HEK293 (cell line): Measurements from ENCODE around the gene SLC41A1.
A peak's percentile ranks its signal among the peaks of the same experiment; 100 is the strongest.

Source experiments
- CTCF ChIA-PET: fragments of 350-600 bp; formaldehyde crosslinking; extraction: SDS; loops from one replicate; lab custom pipeline; 2021; ENCODE audit warnings: antibody characterized with exemption; lab: Yijun Ruan, JAX
- POLR2A ChIA-PET: fragments of 300-600 bp; formaldehyde crosslinking; extraction: SDS; loops from one replicate; lab custom pipeline; 2020; ENCODE audit warnings: antibody characterized with exemption, inconsistent platforms; lab: Yijun Ruan, JAX
- H3K27ac ChIP-seq: fragments of 200-500 bp; sonication (Bioruptor generic); 2 replicates; pipeline ENCODE4 v1.5.1; 2014; ENCODE audit warnings: low read depth, low read length, control low read depth, inconsistent platforms; ENCODE audit errors: extremely low read depth
- H3K36me3 ChIP-seq, 2 experiments: fragments of 200-500 bp in 1 of 2; sonication (Bioruptor generic) in 1 of 2; 1 replicate in 1 of 2; 2 replicates in 1 of 2; pipeline ENCODE4 v1.5.1; 2014 to 2017; ENCODE audit warnings: inconsistent platforms in 2 of 2, low read length in 2 of 2; ENCODE audit not compliant: control insufficient read depth in 2 of 2, insufficient read depth in 1 of 2
- H3K4me1 ChIP-seq: fragments of 200-500 bp; sonication (Bioruptor generic); 2 replicates; pipeline ENCODE4 v1.5.1; 2014; ENCODE audit warnings: mild to moderate bottlenecking, low read length, inconsistent platforms; ENCODE audit not compliant: control insufficient read depth, insufficient read depth
- H3K4me3 ChIP-seq: 2 replicates; pipeline ENCODE4 v1.5.1; 2011; ENCODE audit warnings: low read depth, mild to moderate bottlenecking, control low read depth, low read length, moderate library complexity
- H3K9me3 ChIP-seq: fragments of 200-500 bp; sonication (Bioruptor generic); 2 replicates; pipeline ENCODE4 v1.5.1; 2014; ENCODE audit warnings: low read depth, low read length, inconsistent platforms; ENCODE audit not compliant: control insufficient read depth, insufficient read depth
- KLF1 ChIP-seq: fragments of 450-650 bp; formaldehyde crosslinking; IDR thresholded peaks from 2 replicates; pipeline ENCODE4 v1.5.1; 2016; ENCODE audit warnings: missing biosample characterization, missing genetic modification characterization
- MEIS1 ChIP-seq: sonication (generic); formaldehyde crosslinking; IDR thresholded peaks from 2 replicates; pipeline ENCODE4 v1.8.1; 2022; ENCODE audit warnings: missing genetic modification reagents, mild to moderate bottlenecking, borderline replicate concordance
- PATZ1 ChIP-seq: fragments of 450-650 bp; formaldehyde crosslinking; IDR thresholded peaks from 2 replicates; pipeline ENCODE4 v1.5.1; 2016; ENCODE audit warnings: missing biosample characterization, missing genetic modification characterization
- SCRT1 ChIP-seq: fragments of 450-650 bp; formaldehyde crosslinking; IDR thresholded peaks from 2 replicates; pipeline ENCODE4 v1.5.1; 2016; ENCODE audit warnings: missing biosample characterization, missing genetic modification characterization, borderline replicate concordance
- SETDB1 ChIP-seq: IDR thresholded peaks from one replicate; pipeline ENCODE4 v1.6.1; 2017; ENCODE audit warnings: mild to moderate bottlenecking, low read length, moderate library complexity, mixed read lengths; ENCODE audit not compliant: insufficient read length
- SP3 ChIP-seq: fragments of 450-650 bp; formaldehyde crosslinking; IDR thresholded peaks from 2 replicates; pipeline ENCODE4 v1.5.1; 2016; ENCODE audit warnings: missing biosample characterization, missing genetic modification characterization
- ZBTB17 ChIP-seq: fragments of 450-650 bp; formaldehyde crosslinking; IDR thresholded peaks from 2 replicates; pipeline ENCODE4 v1.5.1; 2016; ENCODE audit warnings: missing biosample characterization, missing genetic modification characterization
- ZBTB44 ChIP-seq: fragments of 450-650 bp; IDR thresholded peaks from 2 replicates; pipeline ENCODE4 v1.5.1; 2018; ENCODE audit warnings: missing biosample characterization, mild to moderate bottlenecking, missing genetic modification characterization
- ZBTB48 ChIP-seq: fragments of 450-650 bp; formaldehyde crosslinking; IDR thresholded peaks from 2 replicates; pipeline ENCODE4 v1.5.1; 2016; ENCODE audit warnings: missing biosample characterization, missing genetic modification characterization
- ZBTB49 ChIP-seq: fragments of 450-650 bp; formaldehyde crosslinking; IDR thresholded peaks from 2 replicates; pipeline ENCODE4 v1.5.1; 2016; ENCODE audit warnings: missing biosample characterization, missing genetic modification characterization, low read depth
- ZIC2 ChIP-seq: fragments of 450-650 bp; formaldehyde crosslinking; IDR thresholded peaks from 2 replicates; pipeline ENCODE4 v1.5.1; 2016; ENCODE audit warnings: missing biosample characterization, missing genetic modification characterization
- ZNF16 ChIP-seq: fragments of 450-650 bp; formaldehyde crosslinking; IDR thresholded peaks from 2 replicates; pipeline ENCODE4 v1.5.1; 2016; ENCODE audit warnings: low read depth, missing biosample characterization, missing genetic modification characterization
- ZNF18 ChIP-seq: fragments of 450-650 bp; formaldehyde crosslinking; IDR thresholded peaks from 2 replicates; pipeline ENCODE4 v1.5.1; 2016; ENCODE audit warnings: missing biosample characterization, missing genetic modification characterization
- ZNF221 ChIP-seq: fragments of 450-650 bp; formaldehyde crosslinking; IDR thresholded peaks from 2 replicates; pipeline ENCODE4 v1.5.1; 2017; ENCODE audit warnings: missing biosample characterization, missing genetic modification characterization, borderline replicate concordance
- ZNF223 ChIP-seq: fragments of 450-650 bp; formaldehyde crosslinking; IDR thresholded peaks from 2 replicates; pipeline ENCODE4 v1.5.1; 2016; ENCODE audit warnings: missing biosample characterization, missing genetic modification characterization
- ZNF23 ChIP-seq: fragments of 450-650 bp; formaldehyde crosslinking; IDR thresholded peaks from 2 replicates; pipeline ENCODE4 v1.5.1; 2016; ENCODE audit warnings: missing biosample characterization, missing genetic modification characterization, borderline replicate concordance
- ZNF341 ChIP-seq: fragments of 450-650 bp; formaldehyde crosslinking; IDR thresholded peaks from 2 replicates; pipeline ENCODE4; 2016; ENCODE audit warnings: low read depth, missing biosample characterization, missing genetic modification characterization
- ZNF404 ChIP-seq: fragments of 450-650 bp; formaldehyde crosslinking; IDR thresholded peaks from 2 replicates; pipeline ENCODE4 v1.5.1; 2017; ENCODE audit warnings: missing biosample characterization, missing genetic modification characterization
- ZNF623 ChIP-seq: fragments of 450-650 bp; formaldehyde crosslinking; IDR thresholded peaks from 2 replicates; pipeline ENCODE4 v1.5.1; 2016; ENCODE audit warnings: missing biosample characterization, missing genetic modification characterization
- ZNF704 ChIP-seq: fragments of 450-650 bp; formaldehyde crosslinking; IDR thresholded peaks from 2 replicates; pipeline ENCODE4 v1.5.1; 2016; ENCODE audit warnings: missing biosample characterization, missing genetic modification characterization
- ZNF785 ChIP-seq: fragments of 450-650 bp; formaldehyde crosslinking; IDR thresholded peaks from 2 replicates; pipeline ENCODE4 v1.5.1; 2016; ENCODE audit warnings: missing biosample characterization, missing genetic modification characterization
- ZSCAN23 ChIP-seq: fragments of 450-650 bp; formaldehyde crosslinking; IDR thresholded peaks from 2 replicates; pipeline ENCODE4 v1.5.1; 2016; ENCODE audit warnings: missing biosample characterization, missing genetic modification characterization

The SLC41A1 gene

GRCh38 chr1:205826995-205827394, 14.0 kb upstream of the SLC41A1 start (continued):
- TF ChIP-seq MEIS1 (CRISPR knock-in tag) (no peak), ZNF785 (tag by site-specific recombination) (no peak), SP3 (tag by site-specific recombination) (no peak), ZNF341 (tag by site-specific recombination) (no peak), ZBTB48 (tag by site-specific recombination) (no peak), ZNF623 (tag by site-specific recombination) (no peak)
- TF ChIP-seq, all 188 proteins: peak for 0

GRCh38 chr1:205826016-205826806, 13.2 kb upstream of the SLC41A1 start:
- Histone ChIP-seq H3K27ac (no peak overlapping the region), H3K36me3 (no peaks in the 10 kb centered on the region), H3K4me1 (no peaks in the 10 kb centered on the region), H3K4me3 (no peak overlapping the region), H3K9me3 (no peaks in the 10 kb centered on the region)
- ChIA-PET POLR2A (interaction anchor here (0.8 kb wide), 1 partner anchor 15 kb away, joined by 3 read pairs; no protein-coding TSS in a partner anchor), CTCF (interaction anchor here (0.5 to 2.4 kb wide), 8 partner anchors 10 to 259 kb away, joined by 3 to 6 read pairs (median 4); no protein-coding TSS in a partner anchor)
- TF ChIP-seq ZNF404 (tag by site-specific recombination) (no peak), ZBTB44 (tag by site-specific recombination) (no peak), ZNF704 (tag by site-specific recombination) (no peak), ZNF221 (no peak), ZNF18 (tag by site-specific recombination) (peak; percentile 92), ZBTB49 (tag by site-specific recombination) (no peak), ZNF23 (no peak), ZBTB17 (tag by site-specific recombination) (peak; percentile 71)

GRCh38 chr1:205824180-205824579, 11.2 kb upstream of the SLC41A1 start:
- ChIA-PET POLR2A (interaction anchor here (0.6 kb wide), 1 partner anchor 67 kb away, joined by 5 read pairs; no protein-coding TSS in a partner anchor), CTCF (interaction anchor here (0.6 to 1.5 kb wide), 2 partner anchors 153 to 900 kb away, joined by 3 to 5 read pairs; no protein-coding TSS in a partner anchor)
- Histone ChIP-seq H3K27ac (no peak overlapping the region), H3K4me1 (no peaks in the 10 kb centered on the region), H3K4me3 (no peak overlapping the region), H3K9me3 (no peaks in the 10 kb centered on the region), H3K36me3 (no peaks in the 10 kb centered on the region)
- TF ChIP-seq ZNF16 (tag by site-specific recombination) (no peak), SCRT1 (tag by site-specific recombination) (no peak), KLF1 (tag by site-specific recombination) (no peak), ZSCAN23 (tag by site-specific recombination) (no peak), SETDB1 (no peak), ZNF223 (tag by site-specific recombination) (no peak), ZIC2 (tag by site-specific recombination) (no peak), ZNF18 (tag by site-specific recombination) (no peak), PATZ1 (tag by site-specific recombination) (no peak)
